IMR-90 (cell line): ENCODE data around the gene USP6NL. TPM values are rescaled to one million over a fixed set of nuclear protein-coding genes. Genes with fewer than 3 reads are reported as not detected.

Experiments
- ATAC-seq: fragments of 200-7000 bp; cut with Tn5 transposase; 2 replicates; pipeline ENCODE4 v1.9.1; 2020; ENCODE audit warnings: low read depth, mild to moderate bottlenecking, moderate library complexity
- BruUV-seq: library from RNA; stranded (reverse); fragments of 400-500 nt; replicated peaks from 2 replicates; lab custom pipeline; 2021; lab: Mats Ljungman, UMichigan
- CTCF ChIA-PET: fragments of 300-600 bp; formaldehyde crosslinking; extraction: SDS; loops from one replicate; lab custom pipeline; 2021; ENCODE audit warnings: antibody characterized with exemption; lab: Yijun Ruan, JAX
- POLR2A ChIA-PET: fragments of 300-600 bp; sonication (Branson Sonifier 250); formaldehyde crosslinking; loops from one replicate; lab custom pipeline; 2022; ENCODE audit warnings: antibody characterized with exemption; ENCODE audit not compliant: unreplicated experiment; lab: Charles Lee
- DNase-seq: peaks from one replicate; pipeline ENCODE4 v3.0.0; 2013
- H2AFZ ChIP-seq: replicated peaks from 2 replicates; pipeline ENCODE3; 2013; ENCODE audit warnings: low read length, mild to moderate bottlenecking; ENCODE audit not compliant: poor library complexity
- H2AK5ac ChIP-seq: 2 replicates; pipeline ENCODE4 v1.6.1; 2013; ENCODE audit warnings: low read depth, low read length, inconsistent platforms
- H2AK9ac ChIP-seq: replicated peaks from 2 replicates; pipeline ENCODE3; 2013; ENCODE audit warnings: mild to moderate bottlenecking, low read depth, low read length, moderate library complexity; ENCODE audit not compliant: poor library complexity
- H2BK120ac ChIP-seq: 2 replicates; pipeline ENCODE4 v1.6.1; 2013; ENCODE audit warnings: low read depth, low read length, inconsistent platforms
- H2BK15ac ChIP-seq: 3 replicates; pipeline ENCODE4 v1.6.1; 2013; ENCODE audit warnings: low read depth, low read length, inconsistent platforms
- H2BK20ac ChIP-seq: 2 replicates; pipeline ENCODE4 v1.6.1; 2013; ENCODE audit warnings: low read depth, mild to moderate bottlenecking, inconsistent platforms, low read length, moderate library complexity
- H2BK5ac ChIP-seq: 2 replicates; pipeline ENCODE4 v1.6.1; 2013; ENCODE audit warnings: mild to moderate bottlenecking, low read depth, low read length, inconsistent platforms; ENCODE audit not compliant: poor library complexity, severe bottlenecking
- H3K14ac ChIP-seq: replicated peaks from 2 replicates; pipeline ENCODE4 v1.6.1; 2013; ENCODE audit warnings: low read depth, low read length, inconsistent platforms
- H3K18ac ChIP-seq: 2 replicates; pipeline ENCODE4 v1.6.1; 2013; ENCODE audit warnings: low read depth, low read length, control low read depth
- H3K23ac ChIP-seq: 2 replicates; pipeline ENCODE4 v1.6.1; 2013; ENCODE audit warnings: low read depth, low read length, inconsistent platforms
- H3K27ac ChIP-seq: 2 replicates; pipeline ENCODE4 v1.5.1; 2013; ENCODE audit warnings: mild to moderate bottlenecking, control low read depth, low read length; ENCODE audit not compliant: insufficient read depth
- H3K27me3 ChIP-seq: 2 replicates; pipeline ENCODE4 v1.6.1; 2013; ENCODE audit warnings: low read length; ENCODE audit not compliant: control insufficient read depth, insufficient read depth
- H3K36me3 ChIP-seq: 2 replicates; pipeline ENCODE4 v1.6.1; 2013; ENCODE audit warnings: low read length, mixed read lengths; ENCODE audit not compliant: control insufficient read depth, insufficient read depth
- H3K4ac ChIP-seq: 2 replicates; pipeline ENCODE4 v1.6.1; 2013; ENCODE audit warnings: low read depth, low read length, inconsistent platforms
- H3K4me1 ChIP-seq: 2 replicates; pipeline ENCODE4 v1.6.1; 2013; ENCODE audit warnings: low read length, mixed read lengths; ENCODE audit not compliant: control insufficient read depth, insufficient read depth
- H3K4me2 ChIP-seq: 2 replicates; pipeline ENCODE4 v1.6.1; 2013; ENCODE audit warnings: low read depth, mild to moderate bottlenecking, control low read depth, low read length, moderate library complexity
- H3K4me3 ChIP-seq: 2 replicates; pipeline ENCODE4 v1.5.1; 2013; ENCODE audit warnings: low read depth, mild to moderate bottlenecking, control low read depth, low read length, moderate library complexity; ENCODE audit not compliant: insufficient read depth
- H3K56ac ChIP-seq: 2 replicates; pipeline ENCODE4 v1.6.1; 2013; ENCODE audit warnings: low read length, inconsistent platforms; ENCODE audit not compliant: insufficient read depth; ENCODE audit errors: extremely low read depth
- H3K79me1 ChIP-seq, 2 experiments: 2 replicates each; pipeline ENCODE4 v1.6.1; 2013; ENCODE audit warnings: low read length in 2 of 2, inconsistent platforms in 1 of 2, low read depth in 1 of 2
- H3K9ac ChIP-seq: 2 replicates; pipeline ENCODE4 v1.6.1; 2013; ENCODE audit warnings: low read depth, low read length, control low read depth
- H3K9me1 ChIP-seq: 2 replicates; pipeline ENCODE4 v1.6.1; 2013; ENCODE audit warnings: low read length, inconsistent platforms; ENCODE audit not compliant: insufficient read depth
- H3K9me3 ChIP-seq: 2 replicates; pipeline ENCODE4 v1.6.1; 2013; ENCODE audit warnings: low read length; ENCODE audit not compliant: control insufficient read depth, insufficient read depth
- H4K20me1 ChIP-seq: 2 replicates; pipeline ENCODE4 v1.6.1; 2013; ENCODE audit warnings: low read length, inconsistent platforms; ENCODE audit not compliant: insufficient read depth
- H4K5ac ChIP-seq: 2 replicates; pipeline ENCODE4 v1.6.1; 2013; ENCODE audit warnings: mild to moderate bottlenecking, low read depth, low read length, control low read depth
- H4K8ac ChIP-seq, 2 experiments: 2 replicates each; pipeline ENCODE4 v1.6.1; 2013; ENCODE audit warnings: low read depth in 2 of 2, low read length in 2 of 2, control low read depth in 1 of 2, inconsistent platforms in 1 of 2
- H4K91ac ChIP-seq: 2 replicates; pipeline ENCODE4 v1.6.1; 2013; ENCODE audit warnings: low read depth, low read length, inconsistent platforms; ENCODE audit not compliant: insufficient read depth
- CEBPB ChIP-seq: IDR thresholded peaks from 2 replicates; pipeline ENCODE4 v1.6.1; 2012; ENCODE audit warnings: low read depth, low read length, improper control_type of control experiment
- CHD1 ChIP-seq: IDR thresholded peaks from 2 replicates; pipeline ENCODE4 v1.6.1; 2012; ENCODE audit warnings: low read depth, low read length, improper control_type of control experiment
- FOS ChIP-seq: fragments of 150-350 bp; IDR thresholded peaks from 2 replicates; pipeline ENCODE4 v1.6.1; 2016; ENCODE audit warnings: low read depth, low read length
- MAFK ChIP-seq: IDR thresholded peaks from 2 replicates; pipeline ENCODE4 v1.6.1; 2012; ENCODE audit warnings: low read depth, low read length, improper control_type of control experiment
- NFE2L2 ChIP-seq: fragments of 150-350 bp; IDR thresholded peaks from 2 replicates; pipeline ENCODE4 v1.6.1; 2016; ENCODE audit warnings: low read depth, mild to moderate bottlenecking, low read length
- RAD21 ChIP-seq: IDR thresholded peaks from 2 replicates; pipeline ENCODE4 v1.6.1; 2012; ENCODE audit warnings: low read length, improper control_type of control experiment
- RCOR1 ChIP-seq: IDR thresholded peaks from 2 replicates; pipeline ENCODE4 v1.6.1; 2012; ENCODE audit warnings: mild to moderate bottlenecking, low read length, improper control_type of control experiment; ENCODE audit not compliant: insufficient replicate concordance
- RFX5 ChIP-seq: IDR thresholded peaks from 2 replicates; pipeline ENCODE4 v1.8.0; 2012; ENCODE audit warnings: low read depth, mild to moderate bottlenecking, low read length, moderate library complexity
- SMC3 ChIP-seq: fragments of 150-350 bp; IDR thresholded peaks from 2 replicates; pipeline ENCODE4 v1.6.1; 2016; ENCODE audit warnings: low read depth, mild to moderate bottlenecking, antibody characterized with exemption, low read length, moderate library complexity
- WGBS, 2 experiments: methylation state at CpG; one replicate each; pipeline versions ENCODE4 v1.1.5 to v1.1.7; 2013; ENCODE audit warnings: missing lambda C conversion rate in 2 of 2; ENCODE audit not compliant: insufficient read length in 1 of 2; ENCODE audit errors: extremely low coverage in 2 of 2; 5-methylcytosine and 5-hydroxymethylcytosine counted together
- dilution Hi-C: fragments of 300-500 bp; cut with HindIII; formaldehyde crosslinking; loops from one replicate; pipeline ENCODE4 v1.14.3; 2018; ENCODE audit warnings: low sequenced_read_pairs; ENCODE audit not compliant: unreplicated experiment
- in situ Hi-C: fragments of 300-500 bp; cut with MboI; formaldehyde crosslinking; loops from 3 replicates; pipeline ENCODE4 v1.14.3; 2019; ENCODE audit warnings: low sequenced_read_pairs, inconsistent platforms, mixed read lengths
- intact Hi-C: fragments of 100-400 bp; cut with micrococcal nuclease; formaldehyde crosslinking; loops from 2 replicates; pipeline ENCODE4 v1.10.0; 2022
- polyA plus RNA-seq, 3 experiments: library from polyadenylated mRNA; depleted of rRNA; stranded (reverse); fragments of >200 nt; gene quantifications; 2 replicates each; pipeline ENCODE4 v1.2.3, GENCODE V29; 2012; ENCODE audit warnings: low replicate concordance in 1 of 3
- total RNA-seq: library from RNA; depleted of rRNA; stranded (reverse); fragments of >200 nt; gene quantifications from 2 replicates; pipeline ENCODE4 v1.2.3, GENCODE V29; 2012

The USP6NL gene
- total and polyA plus RNA-seq, 2 of the 4 experiments (the other 2 are of a cell fraction): 7.8 to 9.1 TPM

- ChIA-PET POLR2A (no interaction called here), CTCF (no interaction called here)
- H3K18ac ChIP-seq: no peak overlapping the region
- in situ Hi-C loops: no loop called here
- no peak overlapping the region for H3K27ac ChIP-seq
- no peak overlapping the region for H2AK9ac ChIP-seq
- WGBS, 2 experiments: no CpG with 5 or more reads among the region's 4 CpGs
- H3K36me3 ChIP-seq: peaks cover 3% of the 10 kb centered on the region; the same call in 1 of the 2 replicates
- intact Hi-C loops: loop anchor here (5.0 kb wide), 1 partner anchor 77 kb away; no protein-coding TSS in a partner anchor
- dilution Hi-C loops: no loop called here
- H2BK15ac ChIP-seq: no peak overlapping the region
- no peak overlapping the region for H2AK5ac ChIP-seq
- H2BK120ac ChIP-seq: no peak overlapping the region
- TF ChIP-seq FOS: no peak
- no peak for TF ChIP-seq RAD21
- no peak for TF ChIP-seq RFX5
- no peak for TF ChIP-seq CHD1
- no peak for TF ChIP-seq NFE2L2
- no peak for TF ChIP-seq SMC3
- no peak for TF ChIP-seq CEBPB
- no peak for TF ChIP-seq MAFK
- TF ChIP-seq RCOR1: no peak
- DNase-seq (no peak), ATAC-seq (no peak)
- no peak overlapping the region for H2AFZ ChIP-seq
- no peaks in the 10 kb centered on the region for H4K20me1 ChIP-seq
- no peak overlapping the region for H2BK5ac ChIP-seq
- no peak overlapping the region for H4K8ac ChIP-seq
- H3K79me1 ChIP-seq: no peaks in the 10 kb centered on the region
- H4K91ac ChIP-seq: no peak overlapping the region
- no peaks in the 10 kb centered on the region for H3K4me1 ChIP-seq
- H3K4me3 ChIP-seq: no peak overlapping the region
- no peak overlapping the region for H3K14ac ChIP-seq
- no peak overlapping the region for H3K9ac ChIP-seq
- H3K4ac ChIP-seq: no peak overlapping the region
- H3K4me2 ChIP-seq: no peak overlapping the region
- no peak overlapping the region for H4K5ac ChIP-seq
- no peak overlapping the region for H3K56ac ChIP-seq
- no peaks in the 10 kb centered on the region for H3K27me3 ChIP-seq
- H3K23ac ChIP-seq: no peak overlapping the region
- no peaks in the 10 kb centered on the region for H3K9me3 ChIP-seq
- H3K9me1 ChIP-seq: no peaks in the 10 kb centered on the region; the same call in 1 of the 2 replicates
- H2BK20ac ChIP-seq: no peak overlapping the region
- no TSS peak for BruUV-seq
Measured at GRCh38 chr10:11499425-11500071, 111.9 kb downstream of the USP6NL start.
